ENCODE data around the gene ABTB2. TPM values are rescaled to one million over a fixed set of nuclear protein-coding genes. Genes with fewer than 3 reads are reported as not detected.
A peak's percentile ranks its signal among the peaks of the same experiment; 100 is the strongest.

Gene ABTB2
- total RNA-seq, 2 donors from 2014 or later: 0.45 to 2.5 TPM

DNA sequence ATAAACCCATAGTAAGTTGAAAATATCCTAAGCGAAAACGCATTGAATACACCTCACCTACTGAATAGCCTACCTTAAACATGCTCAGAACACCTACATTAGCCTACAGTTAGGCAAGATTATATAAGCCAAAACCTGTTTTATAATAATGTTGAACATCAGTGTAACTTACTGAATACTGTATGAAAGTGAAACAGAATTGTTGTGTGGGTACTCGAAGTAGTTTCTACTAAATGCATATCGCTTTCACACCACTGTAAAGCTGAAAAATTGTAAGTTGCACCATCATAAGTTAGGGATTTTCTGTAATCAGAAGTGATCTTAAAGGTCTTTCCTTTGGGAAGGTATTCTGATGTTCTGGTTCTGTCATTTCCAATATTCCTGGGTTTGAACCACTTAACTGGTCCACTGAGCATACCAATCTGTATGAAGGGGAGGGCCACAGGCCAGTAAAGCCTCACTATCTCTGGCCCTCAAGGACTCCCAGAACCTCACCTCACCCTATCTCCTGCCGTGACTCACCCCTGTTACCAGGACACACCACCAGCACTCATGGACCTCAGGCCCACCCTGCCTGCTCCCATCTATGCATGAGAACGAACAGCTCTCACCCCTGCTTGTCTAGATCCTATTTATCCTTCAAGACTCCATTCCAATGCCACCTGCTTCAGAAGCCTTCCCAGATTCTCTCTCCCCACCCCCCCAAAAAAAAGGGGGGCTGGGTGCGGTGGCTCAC lies 182.4 kb downstream of the ABTB2 start:
- no peak for ATAC-seq (replicated peaks)
- Mint-ChIP-seq H3K4me3 (no peak overlapping the region), H3K27me3 (peaks cover 4% of the 10 kb centered on the region), H3K4me1 (peaks cover 4% of the 10 kb centered on the region), H3K9me3 (no peaks in the 10 kb centered on the region), H3K27ac (no peak overlapping the region), H3K36me3 (ENCODE audit: low read depth) (no peaks in the 10 kb centered on the region)

GRCh38 chr11:34174412-34175041 lies 183.3 kb downstream of the ABTB2 start:
- H3K4me3 Mint-ChIP-seq: no peak overlapping the region
- peaks cover 4% of the 10 kb centered on the region for H3K27me3 Mint-ChIP-seq

DNA sequence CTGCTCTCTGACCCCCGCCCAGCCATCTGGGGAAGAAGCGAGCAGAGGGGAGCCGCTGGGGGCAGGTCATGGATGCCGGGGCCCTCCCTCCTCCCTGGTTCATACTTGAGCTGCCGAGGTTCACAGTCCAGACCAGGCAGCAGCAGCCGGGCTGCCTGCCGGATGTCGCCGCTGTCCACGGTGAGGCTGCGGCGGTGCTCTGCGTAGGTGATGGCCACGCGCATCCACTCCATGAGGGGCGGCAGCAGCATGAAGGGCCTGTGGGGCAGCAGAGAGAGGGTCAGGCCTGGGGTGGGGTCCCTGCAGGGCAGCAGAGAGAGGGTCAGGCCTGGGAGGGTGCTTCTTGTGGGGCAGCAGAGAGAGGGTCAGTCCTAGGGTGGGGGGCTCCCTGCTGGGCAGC lies 184.8 kb downstream of the ABTB2 start:
- Mint-ChIP-seq H3K27ac (no peak overlapping the region), H3K36me3 (ENCODE audit: low read depth) (no peaks in the 10 kb centered on the region), H3K4me1 (peaks cover 4% of the 10 kb centered on the region), H3K4me3 (no peak overlapping the region), H3K9me3 (no peaks in the 10 kb centered on the region), H3K27me3 (peaks cover 4% of the 10 kb centered on the region)
- no peak for ATAC-seq (replicated peaks)

More at GRCh38 chr11:34174412-34175041, 183.3 kb downstream of the ABTB2 start:
- Mint-ChIP-seq H3K4me1 (peaks cover 4% of the 10 kb centered on the region), H3K36me3 (ENCODE audit: low read depth) (no peaks in the 10 kb centered on the region), H3K27ac (no peak overlapping the region), H3K9me3 (no peaks in the 10 kb centered on the region)
- peak; percentile 98 for ATAC-seq (replicated peaks)

DNA sequence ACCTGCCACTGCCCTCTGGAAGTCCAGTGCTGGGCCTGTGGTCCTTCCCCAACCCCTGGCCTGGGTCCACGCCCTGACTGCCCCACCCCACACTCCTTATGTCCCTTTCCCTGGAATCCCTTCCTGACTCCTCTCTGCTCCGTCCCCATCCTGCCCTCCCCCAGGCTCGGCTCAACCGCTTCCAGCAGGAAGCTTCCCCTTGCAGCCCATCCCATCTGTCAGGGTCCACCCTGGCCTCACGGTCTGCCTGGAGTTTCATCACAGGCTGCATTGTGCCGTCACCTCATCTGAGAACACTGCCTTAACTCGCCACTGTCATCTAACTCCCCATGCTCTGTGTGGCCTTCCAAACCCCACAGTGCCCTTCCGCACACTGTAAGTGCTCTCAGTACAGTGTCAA lies 188.1 kb downstream of the ABTB2 start:
- Mint-ChIP-seq H3K9me3 (no peaks in the 10 kb centered on the region), H3K36me3 (ENCODE audit: low read depth) (no peaks in the 10 kb centered on the region), H3K4me1 (peaks cover under 1% of the 10 kb centered on the region), H3K27me3 (peaks cover 4% of the 10 kb centered on the region), H3K4me3 (no peak overlapping the region), H3K27ac (no peak overlapping the region)
- no peak for ATAC-seq (replicated peaks)

DNA sequence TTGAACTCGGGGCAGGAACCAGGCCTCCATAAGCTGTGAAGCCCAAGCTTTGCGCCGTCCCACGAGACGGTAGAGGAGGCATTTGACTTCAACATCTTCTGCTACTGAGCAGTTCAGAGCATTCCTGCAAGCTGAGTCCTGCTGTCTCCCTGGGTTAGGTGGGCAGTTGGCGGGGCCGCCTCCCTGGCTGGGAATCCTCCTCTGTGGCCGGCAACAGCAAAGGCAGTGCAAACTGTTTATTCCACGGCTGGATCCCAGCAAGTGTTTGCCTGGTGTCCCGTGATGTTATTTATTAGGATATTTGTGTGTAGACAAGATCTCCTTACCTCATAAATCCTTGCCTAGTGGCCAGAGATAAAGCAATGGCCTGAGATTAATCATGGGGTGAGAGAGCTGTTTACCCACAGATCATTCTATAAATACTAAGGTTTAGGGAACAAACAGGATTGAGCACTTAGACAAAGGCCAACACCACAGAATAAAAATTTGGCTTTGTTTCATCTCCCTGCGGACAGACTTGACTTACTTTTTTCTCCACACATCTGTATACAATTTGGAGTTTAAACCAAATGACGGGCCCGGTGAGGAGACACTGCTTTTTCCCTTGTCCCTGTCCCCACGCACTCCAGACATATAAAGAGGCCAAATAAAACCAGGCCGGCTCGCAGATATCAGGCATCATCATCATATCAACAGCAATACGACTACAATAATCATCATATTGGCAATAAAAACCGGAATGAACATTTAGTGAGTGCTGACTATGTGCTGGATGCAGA lies 189.0 kb downstream of the ABTB2 start:
- Mint-ChIP-seq H3K4me1 (no peaks in the 10 kb centered on the region), H3K4me3 (no peak overlapping the region), H3K36me3 (ENCODE audit: low read depth) (no peaks in the 10 kb centered on the region), H3K27ac (no peak overlapping the region), H3K27me3 (peaks cover 4% of the 10 kb centered on the region), H3K9me3 (no peaks in the 10 kb centered on the region)
- ATAC-seq (replicated peaks): no peak

DNA sequence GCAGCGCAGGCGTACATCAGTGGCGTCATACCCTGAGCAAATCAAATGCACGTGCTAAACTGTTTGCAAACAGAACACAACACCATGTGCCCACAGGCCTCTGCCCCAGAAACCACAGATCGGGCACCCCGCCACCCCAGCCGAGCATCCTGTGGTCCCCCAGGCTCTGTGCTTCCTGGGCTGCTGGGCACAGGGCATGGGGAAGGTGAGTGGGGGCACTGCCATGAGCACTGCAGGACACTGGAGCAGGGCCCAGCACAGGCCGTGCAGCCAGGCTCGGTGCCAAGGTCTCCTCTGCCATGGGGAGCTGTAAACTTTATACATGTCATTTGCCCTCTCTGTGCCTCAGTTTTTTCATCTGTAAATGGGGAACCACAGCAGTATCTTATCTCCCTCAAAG lies 189.8 kb downstream of the ABTB2 start:
- no peaks in the 10 kb centered on the region for H3K4me1 Mint-ChIP-seq
- H3K36me3 Mint-ChIP-seq (ENCODE audit: low read depth): no peaks in the 10 kb centered on the region
- no peaks in the 10 kb centered on the region for H3K9me3 Mint-ChIP-seq
- peaks cover 4% of the 10 kb centered on the region for H3K27me3 Mint-ChIP-seq
- no peak for ATAC-seq (replicated peaks)
- H3K4me3 Mint-ChIP-seq: no peak overlapping the region
- no peak overlapping the region for H3K27ac Mint-ChIP-seq

GRCh38 chr11:34166806-34167740 lies 190.7 kb downstream of the ABTB2 start:
- Mint-ChIP-seq H3K36me3 (ENCODE audit: low read depth) (no peaks in the 10 kb centered on the region), H3K4me1 (no peaks in the 10 kb centered on the region), H3K4me3 (no peak overlapping the region), H3K9me3 (no peaks in the 10 kb centered on the region), H3K27ac (no peak overlapping the region), H3K27me3 (no peaks in the 10 kb centered on the region)
- ATAC-seq (replicated peaks): no peak

- no peak overlapping the region for H3K27ac Mint-ChIP-seq
- no peaks in the 10 kb centered on the region for H3K27me3 Mint-ChIP-seq
- ATAC-seq (replicated peaks): no peak
- H3K4me3 Mint-ChIP-seq: no peak overlapping the region
- no peaks in the 10 kb centered on the region for H3K4me1 Mint-ChIP-seq
- no peaks in the 10 kb centered on the region for H3K36me3 Mint-ChIP-seq (ENCODE audit: low read depth)
- no peaks in the 10 kb centered on the region for H3K9me3 Mint-ChIP-seq
Observed at GRCh38 chr11:34165786-34166555, 191.8 kb downstream of the ABTB2 start.

GRCh38 chr11:34165121-34165520 lies 192.7 kb downstream of the ABTB2 start:
- no peaks in the 10 kb centered on the region for H3K36me3 Mint-ChIP-seq (ENCODE audit: low read depth)
- no peaks in the 10 kb centered on the region for H3K9me3 Mint-ChIP-seq
- ATAC-seq (replicated peaks): no peak
- no peak overlapping the region for H3K27ac Mint-ChIP-seq
- no peaks in the 10 kb centered on the region for H3K4me1 Mint-ChIP-seq
- H3K4me3 Mint-ChIP-seq: no peak overlapping the region
- H3K27me3 Mint-ChIP-seq: no peaks in the 10 kb centered on the region

- H3K27me3 Mint-ChIP-seq: no peaks in the 10 kb centered on the region
- H3K4me1 Mint-ChIP-seq: no peaks in the 10 kb centered on the region
- H3K9me3 Mint-ChIP-seq: no peaks in the 10 kb centered on the region
- H3K36me3 Mint-ChIP-seq (ENCODE audit: low read depth): no peaks in the 10 kb centered on the region
- no peak overlapping the region for H3K4me3 Mint-ChIP-seq
- ATAC-seq (replicated peaks): no peak
- no peak overlapping the region for H3K27ac Mint-ChIP-seq
Observed at GRCh38 chr11:34162856-34163255, 195.0 kb downstream of the ABTB2 start.

DNA sequence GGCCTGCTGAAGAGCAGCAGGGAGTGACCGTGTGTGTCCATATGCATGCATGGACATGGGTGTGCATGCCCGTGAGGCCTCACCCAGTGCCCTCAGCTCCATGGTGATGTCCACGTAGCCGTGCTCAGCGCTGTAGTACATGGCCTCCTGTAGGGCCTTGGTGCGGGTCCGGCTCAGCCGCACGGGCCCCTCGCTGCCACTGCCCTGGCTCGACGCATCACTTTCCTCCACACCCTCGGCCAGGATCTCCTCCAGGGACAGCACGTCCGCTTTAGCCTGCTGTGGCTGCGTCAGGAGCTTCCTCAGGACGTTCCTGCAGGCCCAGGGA lies 195.4 kb downstream of the ABTB2 start:
- Mint-ChIP-seq H3K9me3 (no peaks in the 10 kb centered on the region), H3K27me3 (no peaks in the 10 kb centered on the region), H3K4me1 (no peaks in the 10 kb centered on the region)

GRCh38 chr11:34161812-34162492 lies 195.9 kb downstream of the ABTB2 start:
- ATAC-seq (replicated peaks): peak; percentile 93
- H3K27ac Mint-ChIP-seq: peak overlapping the region; percentile 22
- H3K4me1 Mint-ChIP-seq: no peaks in the 10 kb centered on the region

More for the DNA sequence above, 195.4 kb downstream of the ABTB2 start:
- ATAC-seq (replicated peaks): no peak
- Mint-ChIP-seq H3K4me3 (no peak overlapping the region), H3K27ac (no peak overlapping the region), H3K36me3 (ENCODE audit: low read depth) (no peaks in the 10 kb centered on the region)

GRCh38 chr11:34161361-34161760 lies 196.4 kb downstream of the ABTB2 start:
- H3K4me3 Mint-ChIP-seq: no peak overlapping the region
- H3K9me3 Mint-ChIP-seq: no peaks in the 10 kb centered on the region
- no peaks in the 10 kb centered on the region for H3K4me1 Mint-ChIP-seq
- H3K27ac Mint-ChIP-seq: peak overlapping the region; percentile 22
- ATAC-seq (replicated peaks): no peak
- no peaks in the 10 kb centered on the region for H3K36me3 Mint-ChIP-seq (ENCODE audit: low read depth)
- no peaks in the 10 kb centered on the region for H3K27me3 Mint-ChIP-seq

More at GRCh38 chr11:34161812-34162492, 195.9 kb downstream of the ABTB2 start:
- H3K27me3 Mint-ChIP-seq: no peaks in the 10 kb centered on the region
- H3K4me3 Mint-ChIP-seq: no peak overlapping the region
- H3K36me3 Mint-ChIP-seq (ENCODE audit: low read depth): no peaks in the 10 kb centered on the region
- no peaks in the 10 kb centered on the region for H3K9me3 Mint-ChIP-seq
